IMR-90 (cell line): Measurements from ENCODE around the gene TMEM117. TPM values are rescaled to one million over a fixed set of nuclear protein-coding genes. Genes with fewer than 3 reads are reported as not detected.

ENCODE experiments used
- ATAC-seq: fragments of 200-7000 bp; cut with Tn5 transposase; 2 replicates; pipeline ENCODE4 v1.9.1; 2020; ENCODE audit warnings: low read depth, mild to moderate bottlenecking, moderate library complexity
- BruUV-seq: library from RNA; stranded (reverse); fragments of 400-500 nt; replicated peaks from 2 replicates; lab custom pipeline; 2021; lab: Mats Ljungman, UMichigan
- CTCF ChIA-PET: fragments of 300-600 bp; formaldehyde crosslinking; extraction: SDS; loops from one replicate; lab custom pipeline; 2021; ENCODE audit warnings: antibody characterized with exemption; lab: Yijun Ruan, JAX
- POLR2A ChIA-PET: fragments of 300-600 bp; sonication (Branson Sonifier 250); formaldehyde crosslinking; loops from one replicate; lab custom pipeline; 2022; ENCODE audit warnings: antibody characterized with exemption; ENCODE audit not compliant: unreplicated experiment; lab: Charles Lee
- DNase-seq: peaks from one replicate; pipeline ENCODE4 v3.0.0; 2013
- H2AFZ ChIP-seq: replicated peaks from 2 replicates; pipeline ENCODE3; 2013; ENCODE audit warnings: low read length, mild to moderate bottlenecking; ENCODE audit not compliant: poor library complexity
- H2AK5ac ChIP-seq: 2 replicates; pipeline ENCODE4 v1.6.1; 2013; ENCODE audit warnings: low read depth, low read length, inconsistent platforms
- H2AK9ac ChIP-seq: replicated peaks from 2 replicates; pipeline ENCODE3; 2013; ENCODE audit warnings: mild to moderate bottlenecking, low read depth, low read length, moderate library complexity; ENCODE audit not compliant: poor library complexity
- H2BK120ac ChIP-seq: 2 replicates; pipeline ENCODE4 v1.6.1; 2013; ENCODE audit warnings: low read depth, low read length, inconsistent platforms
- H2BK15ac ChIP-seq: 3 replicates; pipeline ENCODE4 v1.6.1; 2013; ENCODE audit warnings: low read depth, low read length, inconsistent platforms
- H2BK20ac ChIP-seq: 2 replicates; pipeline ENCODE4 v1.6.1; 2013; ENCODE audit warnings: low read depth, mild to moderate bottlenecking, inconsistent platforms, low read length, moderate library complexity
- H2BK5ac ChIP-seq: 2 replicates; pipeline ENCODE4 v1.6.1; 2013; ENCODE audit warnings: mild to moderate bottlenecking, low read depth, low read length, inconsistent platforms; ENCODE audit not compliant: poor library complexity, severe bottlenecking
- H3K14ac ChIP-seq: replicated peaks from 2 replicates; pipeline ENCODE4 v1.6.1; 2013; ENCODE audit warnings: low read depth, low read length, inconsistent platforms
- H3K18ac ChIP-seq: 2 replicates; pipeline ENCODE4 v1.6.1; 2013; ENCODE audit warnings: low read depth, low read length, control low read depth
- H3K23ac ChIP-seq: 2 replicates; pipeline ENCODE4 v1.6.1; 2013; ENCODE audit warnings: low read depth, low read length, inconsistent platforms
- H3K27ac ChIP-seq: 2 replicates; pipeline ENCODE4 v1.5.1; 2013; ENCODE audit warnings: mild to moderate bottlenecking, control low read depth, low read length; ENCODE audit not compliant: insufficient read depth
- H3K27me3 ChIP-seq: 2 replicates; pipeline ENCODE4 v1.6.1; 2013; ENCODE audit warnings: low read length; ENCODE audit not compliant: control insufficient read depth, insufficient read depth
- H3K36me3 ChIP-seq: 2 replicates; pipeline ENCODE4 v1.6.1; 2013; ENCODE audit warnings: low read length, mixed read lengths; ENCODE audit not compliant: control insufficient read depth, insufficient read depth
- H3K4ac ChIP-seq: 2 replicates; pipeline ENCODE4 v1.6.1; 2013; ENCODE audit warnings: low read depth, low read length, inconsistent platforms
- H3K4me1 ChIP-seq: 2 replicates; pipeline ENCODE4 v1.6.1; 2013; ENCODE audit warnings: low read length, mixed read lengths; ENCODE audit not compliant: control insufficient read depth, insufficient read depth
- H3K4me2 ChIP-seq: 2 replicates; pipeline ENCODE4 v1.6.1; 2013; ENCODE audit warnings: low read depth, mild to moderate bottlenecking, control low read depth, low read length, moderate library complexity
- H3K4me3 ChIP-seq: 2 replicates; pipeline ENCODE4 v1.5.1; 2013; ENCODE audit warnings: low read depth, mild to moderate bottlenecking, control low read depth, low read length, moderate library complexity; ENCODE audit not compliant: insufficient read depth
- H3K56ac ChIP-seq: 2 replicates; pipeline ENCODE4 v1.6.1; 2013; ENCODE audit warnings: low read length, inconsistent platforms; ENCODE audit not compliant: insufficient read depth; ENCODE audit errors: extremely low read depth
- H3K79me1 ChIP-seq, 2 experiments: 2 replicates each; pipeline ENCODE4 v1.6.1; 2013; ENCODE audit warnings: low read length in 2 of 2, inconsistent platforms in 1 of 2, low read depth in 1 of 2
- H3K9ac ChIP-seq: 2 replicates; pipeline ENCODE4 v1.6.1; 2013; ENCODE audit warnings: low read depth, low read length, control low read depth
- H3K9me1 ChIP-seq: 2 replicates; pipeline ENCODE4 v1.6.1; 2013; ENCODE audit warnings: low read length, inconsistent platforms; ENCODE audit not compliant: insufficient read depth
- H3K9me3 ChIP-seq: 2 replicates; pipeline ENCODE4 v1.6.1; 2013; ENCODE audit warnings: low read length; ENCODE audit not compliant: control insufficient read depth, insufficient read depth
- H4K20me1 ChIP-seq: 2 replicates; pipeline ENCODE4 v1.6.1; 2013; ENCODE audit warnings: low read length, inconsistent platforms; ENCODE audit not compliant: insufficient read depth
- H4K5ac ChIP-seq: 2 replicates; pipeline ENCODE4 v1.6.1; 2013; ENCODE audit warnings: mild to moderate bottlenecking, low read depth, low read length, control low read depth
- H4K8ac ChIP-seq, 2 experiments: 2 replicates each; pipeline ENCODE4 v1.6.1; 2013; ENCODE audit warnings: low read depth in 2 of 2, low read length in 2 of 2, control low read depth in 1 of 2, inconsistent platforms in 1 of 2
- H4K91ac ChIP-seq: 2 replicates; pipeline ENCODE4 v1.6.1; 2013; ENCODE audit warnings: low read depth, low read length, inconsistent platforms; ENCODE audit not compliant: insufficient read depth
- BHLHE40 ChIP-seq: fragments of 150-350 bp; IDR thresholded peaks from 2 replicates; pipeline ENCODE4 v1.6.1; 2016; ENCODE audit warnings: mild to moderate bottlenecking, low read depth, low read length
- CEBPB ChIP-seq: IDR thresholded peaks from 2 replicates; pipeline ENCODE4 v1.6.1; 2012; ENCODE audit warnings: low read depth, low read length, improper control_type of control experiment
- WGBS, 2 experiments: methylation state at CpG; one replicate each; pipeline versions ENCODE4 v1.1.5 to v1.1.7; 2013; ENCODE audit warnings: missing lambda C conversion rate in 2 of 2; ENCODE audit not compliant: insufficient read length in 1 of 2; ENCODE audit errors: extremely low coverage in 2 of 2; 5-methylcytosine and 5-hydroxymethylcytosine counted together
- dilution Hi-C: fragments of 300-500 bp; cut with HindIII; formaldehyde crosslinking; loops from one replicate; pipeline ENCODE4 v1.14.3; 2018; ENCODE audit warnings: low sequenced_read_pairs; ENCODE audit not compliant: unreplicated experiment
- in situ Hi-C: fragments of 300-500 bp; cut with MboI; formaldehyde crosslinking; loops from 3 replicates; pipeline ENCODE4 v1.14.3; 2019; ENCODE audit warnings: low sequenced_read_pairs, inconsistent platforms, mixed read lengths
- intact Hi-C: fragments of 100-400 bp; cut with micrococcal nuclease; formaldehyde crosslinking; loops from 2 replicates; pipeline ENCODE4 v1.10.0; 2022
- polyA plus RNA-seq, 3 experiments: library from polyadenylated mRNA; depleted of rRNA; stranded (reverse); fragments of >200 nt; gene quantifications; 2 replicates each; pipeline ENCODE4 v1.2.3, GENCODE V29; 2012; ENCODE audit warnings: low replicate concordance in 1 of 3
- total RNA-seq: library from RNA; depleted of rRNA; stranded (reverse); fragments of >200 nt; gene quantifications from 2 replicates; pipeline ENCODE4 v1.2.3, GENCODE V29; 2012

Gene TMEM117
- total and polyA plus RNA-seq, 2 of the 4 experiments (the other 2 are of a cell fraction): 8.7 to 21.0 TPM

GRCh38 chr12:43826681-43827080 lies 9.2 kb upstream of the TMEM117 start:
- Histone ChIP-seq H3K4ac (no peak overlapping the region), H3K9me1 (no peaks in the 10 kb centered on the region), H3K9ac (no peak overlapping the region), H2BK120ac (no peak overlapping the region), H3K9me3 (no peaks in the 10 kb centered on the region), H3K4me2 (no peak overlapping the region), H3K27ac (no peak overlapping the region), H4K91ac (no peak overlapping the region), H2AFZ (no peak overlapping the region), H3K4me3 (no peak overlapping the region), H2AK5ac (no peak overlapping the region), H3K14ac (no peak overlapping the region), H4K8ac (no peak overlapping the region), H3K27me3 (no peaks in the 10 kb centered on the region), H3K79me1 (no peaks in the 10 kb centered on the region), H3K23ac (no peak overlapping the region), H2BK5ac (no peak overlapping the region), H2BK20ac (no peak overlapping the region), H3K18ac (no peak overlapping the region), H2BK15ac (no peak overlapping the region), H3K4me1 (peaks cover 2% of the 10 kb centered on the region; the same call in 1 of the 2 replicates), H2AK9ac (no peak overlapping the region), H4K5ac (no peak overlapping the region), H4K20me1 (no peaks in the 10 kb centered on the region), H3K56ac (no peak overlapping the region), H3K36me3 (no peaks in the 10 kb centered on the region)
- in situ Hi-C loops: no loop called here
- intact Hi-C loops: no loop called here
- TF ChIP-seq BHLHE40: no peak
- TF ChIP-seq CEBPB: 0 out of 2 replicates have a peak, but pooled peaks have one; percentile 22
- no TSS peak for BruUV-seq
- peak; percentile 51 for ATAC-seq
- WGBS, 2 experiments: no CpG with 5 or more reads among the region's 3 CpGs
- POLR2A ChIA-PET: no interaction called here
- DNase-seq: peak; percentile 69
- dilution Hi-C loops: no loop called here
- CTCF ChIA-PET: no interaction called here
